Measurements from ENCODE around the gene CPZ.

The CPZ gene

GRCh38 chr4:8593264-8594096, 915 bp downstream of the CPZ start:
- no peak for DNase-seq (ENCODE audit: low read depth in 1 of 2, low spot score in 1 of 2)

GRCh38 chr4:8594097-8595038, 1.8 kb downstream of the CPZ start:
- DNase-seq (ENCODE audit: low read depth in 1 of 2, low spot score in 1 of 2), result no peak

GRCh38 chr4:8595237-8596087, 2.9 kb downstream of the CPZ start:
- DNase-seq (ENCODE audit: low read depth in 1 of 2, low spot score in 1 of 2), result no peak

- no peak for DNase-seq (ENCODE audit: low read depth in 1 of 2, low spot score in 1 of 2)
Measured at GRCh38 chr4:8596891-8597290, 4.3 kb downstream of the CPZ start.

- no peak for DNase-seq (ENCODE audit: low read depth in 1 of 2, low spot score in 1 of 2)
Measured at GRCh38 chr4:8597319-8597718, 4.8 kb downstream of the CPZ start.

- no peak for DNase-seq (ENCODE audit: low read depth in 1 of 2, low spot score in 1 of 2)
Measured at GRCh38 chr4:8597791-8598190, 5.2 kb downstream of the CPZ start.

- no peak for DNase-seq (ENCODE audit: low read depth in 1 of 2, low spot score in 1 of 2)
Measured at GRCh38 chr4:8598391-8599090, 6.0 kb downstream of the CPZ start.

GRCh38 chr4:8599091-8599460, 6.5 kb downstream of the CPZ start:
- no peak for DNase-seq (ENCODE audit: low read depth in 1 of 2, low spot score in 1 of 2)

- DNase-seq (ENCODE audit: low read depth in 1 of 2, low spot score in 1 of 2), result no peak
Measured at GRCh38 chr4:8599657-8600056, 7.1 kb downstream of the CPZ start.

- DNase-seq (ENCODE audit: low read depth in 1 of 2, low spot score in 1 of 2), result no peak
Measured at GRCh38 chr4:8600266-8600665, 7.7 kb downstream of the CPZ start.

- no peak for DNase-seq (ENCODE audit: low read depth in 1 of 2, low spot score in 1 of 2)
Measured at GRCh38 chr4:8600686-8601085, 8.1 kb downstream of the CPZ start.

GRCh38 chr4:8601086-8601485, 8.5 kb downstream of the CPZ start:
- no peak for DNase-seq (ENCODE audit: low read depth in 1 of 2, low spot score in 1 of 2)

GRCh38 chr4:8601556-8601955, 9.0 kb downstream of the CPZ start:
- no peak for DNase-seq (ENCODE audit: low read depth in 1 of 2, low spot score in 1 of 2)

GRCh38 chr4:8602686-8603430, 10.3 kb downstream of the CPZ start:
- DNase-seq (ENCODE audit: low read depth in 1 of 2, low spot score in 1 of 2), result no peak

GRCh38 chr4:8603931-8604330, 11.4 kb downstream of the CPZ start:
- DNase-seq (ENCODE audit: low read depth in 1 of 2, low spot score in 1 of 2), result no peak

GRCh38 chr4:8605289-8605688, 12.7 kb downstream of the CPZ start:
- DNase-seq (ENCODE audit: low read depth in 1 of 2, low spot score in 1 of 2), result no peak

- DNase-seq (ENCODE audit: low read depth in 1 of 2, low spot score in 1 of 2), result no peak
Measured at GRCh38 chr4:8606476-8606875, 13.9 kb downstream of the CPZ start.

GRCh38 chr4:8606966-8607365, 14.4 kb downstream of the CPZ start:
- DNase-seq (ENCODE audit: low read depth in 1 of 2, low spot score in 1 of 2), result no peak

GRCh38 chr4:8607603-8608481, 15.3 kb downstream of the CPZ start:
- no peak for DNase-seq (ENCODE audit: low read depth in 1 of 2, low spot score in 1 of 2)

All from activated T-helper 1 cell treated with anti-CD3 and anti-CD28 coated beads, Interleukin-2, amount 50 U/mL, for 16 hours (primary cell).